Neural progenitor cell (in vitro differentiated cells): ENCODE measurements around the gene MYRIP.

ENCODE experiments used
- EZH2 ChIP-seq: fragments of 200-600 bp; sonication (generic); IDR thresholded peaks from 2 replicates; pipeline ENCODE4 v1.6.1; 2017; ENCODE audit warnings: antibody characterized with exemption, mild to moderate bottlenecking, moderate library complexity
- TF ChIP-seq, protein P1 (sequence below): fragments of 200-600 bp; sonication (generic); IDR thresholded peaks from 2 replicates; pipeline ENCODE4 v1.5.1; 2017; ENCODE audit warnings: antibody characterized with exemption, mild to moderate bottlenecking

- TF ChIP-seq, protein P1, sequence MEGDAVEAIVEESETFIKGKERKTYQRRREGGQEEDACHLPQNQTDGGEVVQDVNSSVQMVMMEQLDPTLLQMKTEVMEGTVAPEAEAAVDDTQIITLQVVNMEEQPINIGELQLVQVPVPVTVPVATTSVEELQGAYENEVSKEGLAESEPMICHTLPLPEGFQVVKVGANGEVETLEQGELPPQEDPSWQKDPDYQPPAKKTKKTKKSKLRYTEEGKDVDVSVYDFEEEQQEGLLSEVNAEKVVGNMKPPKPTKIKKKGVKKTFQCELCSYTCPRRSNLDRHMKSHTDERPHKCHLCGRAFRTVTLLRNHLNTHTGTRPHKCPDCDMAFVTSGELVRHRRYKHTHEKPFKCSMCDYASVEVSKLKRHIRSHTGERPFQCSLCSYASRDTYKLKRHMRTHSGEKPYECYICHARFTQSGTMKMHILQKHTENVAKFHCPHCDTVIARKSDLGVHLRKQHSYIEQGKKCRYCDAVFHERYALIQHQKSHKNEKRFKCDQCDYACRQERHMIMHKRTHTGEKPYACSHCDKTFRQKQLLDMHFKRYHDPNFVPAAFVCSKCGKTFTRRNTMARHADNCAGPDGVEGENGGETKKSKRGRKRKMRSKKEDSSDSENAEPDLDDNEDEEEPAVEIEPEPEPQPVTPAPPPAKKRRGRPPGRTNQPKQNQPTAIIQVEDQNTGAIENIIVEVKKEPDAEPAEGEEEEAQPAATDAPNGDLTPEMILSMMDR: no peak
- TF ChIP-seq EZH2: no peak
Measured at GRCh38 chr3:40129510-40129909, 320.1 kb downstream of the MYRIP start.
